ENCODE data around the gene OR2A7.
"Not testable (repeated sequence)": the region's sequence is repeated elsewhere in the genome, so short reads cannot be mapped to it uniquely, and the experiment has no call there.

GRCh38 chr7:144275281-144275680, 10.7 kb upstream of the OR2A7 start:
- TF ChIP-seq, protein P1, sequence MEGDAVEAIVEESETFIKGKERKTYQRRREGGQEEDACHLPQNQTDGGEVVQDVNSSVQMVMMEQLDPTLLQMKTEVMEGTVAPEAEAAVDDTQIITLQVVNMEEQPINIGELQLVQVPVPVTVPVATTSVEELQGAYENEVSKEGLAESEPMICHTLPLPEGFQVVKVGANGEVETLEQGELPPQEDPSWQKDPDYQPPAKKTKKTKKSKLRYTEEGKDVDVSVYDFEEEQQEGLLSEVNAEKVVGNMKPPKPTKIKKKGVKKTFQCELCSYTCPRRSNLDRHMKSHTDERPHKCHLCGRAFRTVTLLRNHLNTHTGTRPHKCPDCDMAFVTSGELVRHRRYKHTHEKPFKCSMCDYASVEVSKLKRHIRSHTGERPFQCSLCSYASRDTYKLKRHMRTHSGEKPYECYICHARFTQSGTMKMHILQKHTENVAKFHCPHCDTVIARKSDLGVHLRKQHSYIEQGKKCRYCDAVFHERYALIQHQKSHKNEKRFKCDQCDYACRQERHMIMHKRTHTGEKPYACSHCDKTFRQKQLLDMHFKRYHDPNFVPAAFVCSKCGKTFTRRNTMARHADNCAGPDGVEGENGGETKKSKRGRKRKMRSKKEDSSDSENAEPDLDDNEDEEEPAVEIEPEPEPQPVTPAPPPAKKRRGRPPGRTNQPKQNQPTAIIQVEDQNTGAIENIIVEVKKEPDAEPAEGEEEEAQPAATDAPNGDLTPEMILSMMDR (IDR thresholded peaks at IDR 0.05): not testable (repeated sequence)
- TF ChIP-seq POLR2A (IDR thresholded peaks at IDR 0.05): not testable (repeated sequence)
